ENCODE measurements around the gene MIER2.

The MIER2 gene

GRCh38 chr19:325937-326565 lies 18.5 kb downstream of the MIER2 start:
- CTCF ChIA-PET = no interaction called here
- no peak for TF ChIP-seq CTCF (conservative IDR thresholded peaks at IDR 0.05; ENCODE audit: low read depth)
- no peak for DNase-seq (ENCODE audit: low spot score)
- no peak overlapping the region for H3K27ac ChIP-seq
- POLR2A ChIA-PET (ENCODE audit: low non-redundant PET) = no interaction called here

GRCh38 chr19:325173-325936 lies 19.2 kb downstream of the MIER2 start:
- POLR2A ChIA-PET (ENCODE audit: low non-redundant PET) = no interaction called here
- no peak for TF ChIP-seq CTCF (conservative IDR thresholded peaks at IDR 0.05; ENCODE audit: low read depth)
- H3K27ac ChIP-seq = no peak overlapping the region
- CTCF ChIA-PET = no interaction called here
- DNase-seq (ENCODE audit: low spot score) = no peak

GRCh38 chr19:324716-325115 lies 19.9 kb downstream of the MIER2 start:
- ChIA-PET CTCF (no interaction called here), POLR2A (ENCODE audit: low non-redundant PET) (no interaction called here)
- H3K27ac ChIP-seq = no peak overlapping the region
- DNase-seq (ENCODE audit: low spot score) = no peak
- TF ChIP-seq CTCF (conservative IDR thresholded peaks at IDR 0.05; ENCODE audit: low read depth) = no peak

- no peak for DNase-seq (ENCODE audit: low spot score)
- CTCF ChIA-PET = interaction anchor here (0.6 kb wide), 1 partner anchor 76 kb away, joined by 3 read pairs; no protein-coding TSS in a partner anchor
- no peak overlapping the region for H3K27ac ChIP-seq
- POLR2A ChIA-PET (ENCODE audit: low non-redundant PET) = no interaction called here
- TF ChIP-seq CTCF (conservative IDR thresholded peaks at IDR 0.05; ENCODE audit: low read depth) = no peak
These were observed 22.0 kb downstream of the MIER2 start for GRCh38 chr19:322616-323015.

GRCh38 chr19:318509-318774 lies 26.2 kb downstream of the MIER2 start:
- POLR2A ChIA-PET (ENCODE audit: low non-redundant PET) = no interaction called here
- CTCF ChIA-PET = no interaction called here
- DNase-seq (ENCODE audit: low spot score) = no peak
- no peak for TF ChIP-seq CTCF (conservative IDR thresholded peaks at IDR 0.05; ENCODE audit: low read depth)
- no peak overlapping the region for H3K27ac ChIP-seq

GRCh38 chr19:317710-318508 lies 26.7 kb downstream of the MIER2 start:
- CTCF ChIA-PET = interaction anchor here (0.7 kb wide), 1 partner anchor 242 kb away, joined by 3 read pairs; no protein-coding TSS in a partner anchor

More at GRCh38 chr19:317710-318508, 26.7 kb downstream of the MIER2 start:
- POLR2A ChIA-PET (ENCODE audit: low non-redundant PET) = no interaction called here
- TF ChIP-seq CTCF (conservative IDR thresholded peaks at IDR 0.05; ENCODE audit: low read depth) = no peak
- no peak for DNase-seq (ENCODE audit: low spot score)
- H3K27ac ChIP-seq = no peak overlapping the region

Measured in RWPE1 (cell line).